ENCODE measurements around the gene OR6C75. TPM values are rescaled to one million over a fixed set of nuclear protein-coding genes. Genes with fewer than 3 reads are reported as not detected.
"Not testable (repeated sequence)": the region's sequence is repeated elsewhere in the genome, so short reads cannot be mapped to it uniquely, and the experiment has no call there.

The OR6C75 gene
- total RNA-seq = not detected

GRCh38 chr12:55362675-55363074, at the start of gene OR6C75:
Gene OR6C75, plus strand, starts transcription at chr12:55362975. Its CDS starts 2,136 bp downstream, at chr12:55365111.
- CTCF ChIA-PET = no interaction called here
- H3K9me3 Mint-ChIP-seq (ENCODE audit: low read depth) = no peaks in the 10 kb centered on the region
- no peaks in the 10 kb centered on the region for H3K36me3 Mint-ChIP-seq
- peaks cover 12% of the 10 kb centered on the region for H3K27me3 Mint-ChIP-seq
- DNase-seq (no peak), ATAC-seq (no peak)
- H3K27ac Mint-ChIP-seq = no peak within 1 kb of the TSS
- H3K4me1 Mint-ChIP-seq = no peaks in the 10 kb centered on the region
- H3K4me3 Mint-ChIP-seq = no peak within 1 kb of the TSS

DNA sequence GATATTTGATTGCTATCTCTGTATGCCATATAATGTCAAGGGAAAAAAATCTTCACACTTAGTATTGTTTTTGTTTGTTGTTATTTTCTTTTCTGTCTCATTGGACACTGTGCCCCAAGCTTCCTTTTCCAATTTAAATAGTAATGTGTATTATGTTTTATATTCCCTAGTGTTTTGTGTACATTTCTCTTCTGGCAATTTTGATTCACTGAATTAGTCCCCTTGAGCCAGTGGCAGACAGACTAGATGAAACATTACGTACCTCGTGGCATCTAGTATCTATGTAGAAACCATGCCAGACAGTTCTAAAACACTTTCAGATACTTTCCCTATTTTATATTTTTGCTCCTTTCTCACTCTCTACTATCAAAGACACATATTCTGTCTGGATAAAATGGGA, 48.7 kb upstream of the OR6C75 start, which contains the start of gene OR6C1:
Gene OR6C1, plus strand, starts transcription at position 301 of the 400 bp plus-strand sequence. CDS start 6,257 bp downstream, outside the sequence.
- H3K27me3 Mint-ChIP-seq = peaks cover 11% of the 10 kb centered on the region
- no peaks in the 10 kb centered on the region for H3K36me3 Mint-ChIP-seq
- no peaks in the 10 kb centered on the region for H3K4me1 Mint-ChIP-seq
- DNase-seq (no peak), ATAC-seq (no peak)
- no peak within 1 kb of the TSS for H3K4me3 Mint-ChIP-seq
- CTCF ChIA-PET = no interaction called here
- no peak within 1 kb of the TSS for H3K27ac Mint-ChIP-seq
- no peaks in the 10 kb centered on the region for H3K9me3 Mint-ChIP-seq (ENCODE audit: low read depth)

GRCh38 chr12:55320201-55320600, 42.6 kb upstream of the OR6C75 start:
- no peak for ATAC-seq
- Mint-ChIP-seq H3K9me3 (ENCODE audit: low read depth) (no peaks in the 10 kb centered on the region), H3K27ac (no peak overlapping the region)

GRCh38 chr12:55325801-55326200, 37.0 kb upstream of the OR6C75 start:
- H3K27ac Mint-ChIP-seq; H3K27me3 Mint-ChIP-seq; H3K9me3 Mint-ChIP-seq (ENCODE audit: low read depth); ATAC-seq; H3K4me3 Mint-ChIP-seq; H3K4me1 Mint-ChIP-seq; CTCF ChIA-PET; H3K36me3 Mint-ChIP-seq; DNase-seq: not testable (repeated sequence)

More at GRCh38 chr12:55320201-55320600, 42.6 kb upstream of the OR6C75 start:
- Mint-ChIP-seq H3K27me3 (peaks cover 8% of the 10 kb centered on the region), H3K4me3 (no peak overlapping the region), H3K4me1 (no peaks in the 10 kb centered on the region), H3K36me3 (no peaks in the 10 kb centered on the region)
- no peak for DNase-seq
- CTCF ChIA-PET = no interaction called here

DNA sequence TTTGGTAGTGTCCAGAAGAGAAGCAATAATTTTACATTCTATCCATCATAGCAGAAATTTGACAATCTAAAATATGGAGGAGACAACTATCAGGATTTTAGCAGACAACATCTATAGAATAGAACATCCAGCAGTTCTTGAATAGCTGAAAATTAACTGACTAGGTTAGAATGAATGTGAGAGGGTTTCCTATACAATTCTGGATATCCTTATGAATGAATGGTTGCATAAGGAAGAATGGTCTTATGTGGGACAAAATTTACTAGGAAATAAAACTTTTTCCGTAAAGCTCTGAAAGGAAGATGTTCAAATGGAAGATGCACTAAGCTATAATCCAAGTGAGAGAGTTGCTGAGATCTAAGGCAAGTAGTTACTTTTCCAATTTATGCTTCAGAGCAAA, 32.3 kb upstream of the OR6C75 start, which contains the start of gene OR6C3:
Gene OR6C3, plus strand, starts transcription at position 301 of the 400 bp plus-strand sequence. CDS start 955 bp downstream, outside the sequence.
- Mint-ChIP-seq H3K36me3 (no peaks in the 10 kb centered on the region), H3K4me1 (no peaks in the 10 kb centered on the region), H3K27ac (no peak within 1 kb of the TSS), H3K9me3 (ENCODE audit: low read depth) (no peaks in the 10 kb centered on the region), H3K27me3 (peaks cover 14% of the 10 kb centered on the region), H3K4me3 (no peak within 1 kb of the TSS)
- DNase-seq (no peak), ATAC-seq (no peak)
- CTCF ChIA-PET = no interaction called here

DNA sequence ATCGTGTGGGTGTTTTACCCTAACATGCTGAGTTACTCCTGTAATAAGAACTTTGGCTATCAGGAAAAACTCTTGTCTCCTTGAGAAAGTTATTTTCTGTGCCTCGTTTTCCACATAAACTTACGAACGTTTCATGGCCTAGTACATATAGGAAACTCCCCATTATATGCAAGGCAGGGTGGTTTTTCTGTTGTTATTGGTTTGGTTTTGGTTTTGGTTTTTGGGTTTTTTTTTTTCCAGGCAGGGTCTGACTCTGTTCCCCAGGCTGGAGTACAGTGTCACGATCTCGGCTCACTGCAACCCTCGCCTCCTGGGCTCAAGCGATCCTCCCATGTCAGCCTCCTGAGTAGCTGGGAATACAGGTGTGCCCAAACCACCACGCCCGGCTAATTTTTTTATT, 26.8 kb upstream of the OR6C75 start:
- Mint-ChIP-seq H3K27ac (no peak overlapping the region), H3K36me3 (no peaks in the 10 kb centered on the region), H3K4me3 (no peak overlapping the region), H3K4me1 (no peaks in the 10 kb centered on the region), H3K9me3 (ENCODE audit: low read depth) (no peaks in the 10 kb centered on the region), H3K27me3 (peaks cover 19% of the 10 kb centered on the region)
- no peak for DNase-seq
- CTCF ChIA-PET = no interaction called here
- ATAC-seq = no peak

GRCh38 chr12:55355338-55355737, 7.4 kb upstream of the OR6C75 start:
- H3K4me1 Mint-ChIP-seq; H3K4me3 Mint-ChIP-seq; CTCF ChIA-PET; ATAC-seq; DNase-seq; H3K27ac Mint-ChIP-seq; H3K9me3 Mint-ChIP-seq (ENCODE audit: low read depth); H3K36me3 Mint-ChIP-seq: not testable (repeated sequence)
- peaks cover 17% of the 10 kb centered on the region for H3K27me3 Mint-ChIP-seq

DNA sequence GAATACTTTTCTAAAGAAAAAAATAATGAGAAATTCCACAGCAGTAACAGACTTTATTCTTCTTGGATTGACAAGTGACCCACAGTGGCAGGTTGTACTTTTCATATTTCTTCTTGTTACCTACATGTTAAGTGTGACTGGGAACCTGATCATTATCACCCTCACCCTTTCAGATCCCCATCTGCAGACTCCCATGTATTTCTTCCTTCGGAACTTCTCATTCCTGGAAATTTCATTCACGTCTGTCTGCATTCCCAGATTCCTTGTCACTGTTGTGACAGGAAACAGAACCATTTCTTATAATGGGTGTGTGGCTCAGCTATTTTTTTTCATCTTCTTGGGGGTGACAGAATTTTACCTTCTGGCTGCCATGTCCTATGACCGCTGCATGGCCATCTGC, 2.3 kb downstream of the OR6C75 start:
- no peak for DNase-seq
- Mint-ChIP-seq H3K27ac (no peak overlapping the region), H3K4me3 (no peak overlapping the region), H3K27me3 (peaks cover 7% of the 10 kb centered on the region), H3K9me3 (ENCODE audit: low read depth) (no peaks in the 10 kb centered on the region), H3K36me3 (no peaks in the 10 kb centered on the region), H3K4me1 (no peaks in the 10 kb centered on the region)
- CTCF ChIA-PET = no interaction called here
- no peak for ATAC-seq

DNA sequence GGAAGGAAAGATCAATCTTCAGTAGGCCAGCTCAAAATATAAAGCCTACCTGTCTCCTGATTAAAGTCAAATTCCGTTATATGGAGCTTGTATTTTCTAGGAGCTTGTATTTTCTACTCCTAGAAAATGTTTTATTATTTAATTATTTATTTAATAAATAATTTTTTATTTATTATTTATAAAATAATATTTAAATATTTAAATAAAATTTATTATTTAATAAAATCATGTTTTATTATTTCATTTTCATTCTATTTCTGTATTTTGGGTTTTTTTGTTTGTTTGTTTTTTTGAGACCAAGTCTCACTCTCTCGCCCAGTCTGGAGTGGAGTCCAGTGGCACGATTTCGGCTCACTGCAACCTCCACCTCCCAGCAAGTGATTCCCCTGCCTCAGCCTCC, 9.7 kb downstream of the OR6C75 start:
- Mint-ChIP-seq H3K27ac (no peak overlapping the region), H3K9me3 (ENCODE audit: low read depth) (no peaks in the 10 kb centered on the region), H3K4me1 (no peaks in the 10 kb centered on the region)

DNA sequence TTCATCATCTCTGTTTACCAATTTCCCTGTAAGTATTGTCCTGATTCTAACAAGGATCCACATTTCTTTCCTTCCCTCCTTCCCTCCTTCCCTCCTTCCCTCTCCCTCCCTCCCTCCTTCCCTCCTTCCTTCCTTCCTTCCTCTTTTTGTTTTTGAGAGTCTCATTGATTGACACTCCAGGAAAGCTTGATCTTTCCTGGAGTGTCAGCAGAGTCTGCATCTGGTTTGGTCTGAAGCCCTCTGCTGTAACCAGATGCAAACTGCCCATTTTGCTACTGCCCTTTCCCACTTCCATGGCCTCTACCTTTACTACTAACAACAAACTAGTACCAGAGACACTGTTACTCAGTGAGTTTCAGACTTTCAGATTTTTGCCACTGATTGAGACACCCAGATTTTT, 23.1 kb downstream of the OR6C75 start:
- H3K9me3 Mint-ChIP-seq (ENCODE audit: low read depth) = no peaks in the 10 kb centered on the region
- no peaks in the 10 kb centered on the region for H3K27me3 Mint-ChIP-seq
- DNase-seq (no peak), ATAC-seq (no peak)
- H3K36me3 Mint-ChIP-seq = no peaks in the 10 kb centered on the region
- H3K4me1 Mint-ChIP-seq = no peaks in the 10 kb centered on the region
- H3K27ac Mint-ChIP-seq = no peak overlapping the region
- no peak overlapping the region for H3K4me3 Mint-ChIP-seq
- CTCF ChIA-PET = no interaction called here

More for the DNA sequence above, 9.7 kb downstream of the OR6C75 start:
- ATAC-seq (no peak), DNase-seq (no peak)
- H3K4me3 Mint-ChIP-seq = no peak overlapping the region
- no peaks in the 10 kb centered on the region for H3K36me3 Mint-ChIP-seq
- CTCF ChIA-PET = no interaction called here
- peaks cover 2% of the 10 kb centered on the region for H3K27me3 Mint-ChIP-seq

- Mint-ChIP-seq H3K36me3 (no peaks in the 10 kb centered on the region), H3K9me3 (ENCODE audit: low read depth) (no peaks in the 10 kb centered on the region), H3K27ac (no peak overlapping the region), H3K4me1 (no peaks in the 10 kb centered on the region), H3K4me3 (no peak overlapping the region), H3K27me3 (peaks cover 10% of the 10 kb centered on the region)
- DNase-seq (no peak), ATAC-seq (no peak)
- CTCF ChIA-PET = no interaction called here
These were observed 29.4 kb downstream of the OR6C75 start for GRCh38 chr12:55392032-55392795.

DNA sequence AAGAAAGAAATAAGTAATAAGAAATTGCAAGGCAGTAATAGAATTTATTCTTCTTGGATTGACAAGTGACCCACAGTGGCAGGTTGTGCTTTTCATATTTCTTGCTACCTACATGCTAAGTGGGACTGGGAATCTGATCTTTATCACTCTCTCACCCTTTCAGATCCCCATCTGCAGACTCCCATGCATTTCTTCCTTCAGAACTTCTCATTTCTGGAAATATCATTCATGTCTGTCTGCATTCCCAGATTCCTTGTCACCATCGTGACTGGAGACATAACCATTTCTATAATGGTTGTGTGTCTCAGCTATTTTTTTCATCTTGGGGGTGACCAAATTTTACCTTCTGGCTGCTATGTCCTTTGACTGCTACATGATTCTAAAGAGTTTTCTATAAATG, 33.6 kb downstream of the OR6C75 start:
- Mint-ChIP-seq H3K36me3 (no peaks in the 10 kb centered on the region), H3K27me3 (peaks cover 20% of the 10 kb centered on the region), H3K4me3 (no peak overlapping the region), H3K9me3 (ENCODE audit: low read depth) (no peaks in the 10 kb centered on the region), H3K4me1 (no peaks in the 10 kb centered on the region), H3K27ac (no peak overlapping the region)
- DNase-seq (no peak), ATAC-seq (no peak)
- CTCF ChIA-PET = no interaction called here

DNA sequence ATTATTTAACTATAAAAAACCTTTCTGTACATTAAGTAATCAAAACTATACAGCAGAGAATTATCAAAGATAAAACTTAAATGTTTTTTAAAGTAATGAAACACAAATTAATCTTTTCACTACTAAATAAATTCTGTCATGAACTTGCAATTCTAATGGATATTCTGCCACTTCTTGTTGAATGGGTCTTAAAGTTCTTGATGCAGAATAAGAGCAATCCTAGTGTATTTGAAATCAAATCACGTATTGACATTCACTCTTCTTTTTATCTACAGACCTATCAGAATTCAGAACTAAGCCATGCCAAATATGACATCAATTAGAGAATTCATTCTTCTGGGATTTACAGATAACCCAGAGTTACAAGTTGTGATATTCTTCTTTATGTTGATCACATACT, 37.5 kb downstream of the OR6C75 start, which contains the start of gene OR6C65:
Gene OR6C65, plus strand, starts transcription at position 301 of the 400 bp plus-strand sequence. Its CDS starts 0 bp downstream, at position 301.
- Mint-ChIP-seq H3K27me3 (peaks cover 21% of the 10 kb centered on the region), H3K27ac (no peak within 1 kb of the TSS), H3K36me3 (no peaks in the 10 kb centered on the region), H3K4me1 (no peaks in the 10 kb centered on the region), H3K9me3 (ENCODE audit: low read depth) (no peaks in the 10 kb centered on the region), H3K4me3 (no peak within 1 kb of the TSS)
- CTCF ChIA-PET = no interaction called here
- DNase-seq (no peak), ATAC-seq (no peak)

DNA sequence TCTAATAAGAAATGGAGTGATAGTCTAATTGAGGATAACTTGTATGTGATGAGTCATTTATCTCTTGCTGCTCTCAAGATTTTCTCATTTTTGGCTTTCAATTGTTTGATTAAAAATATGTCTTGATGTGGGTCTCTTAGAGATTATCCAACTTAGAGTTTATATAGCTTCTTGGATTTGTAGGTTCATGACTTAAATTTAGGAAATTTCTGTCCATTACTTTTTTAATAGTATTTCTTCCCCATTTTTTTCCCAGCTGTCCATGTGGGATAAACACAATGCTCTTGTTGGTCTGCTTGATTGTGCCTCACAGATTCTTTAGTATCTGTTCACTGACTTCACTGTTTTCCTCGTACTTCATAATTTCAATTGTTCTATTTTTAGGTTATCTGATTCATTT, 45.1 kb downstream of the OR6C75 start:
- H3K9me3 Mint-ChIP-seq (ENCODE audit: low read depth) = no peaks in the 10 kb centered on the region
- H3K36me3 Mint-ChIP-seq = no peaks in the 10 kb centered on the region

More for the DNA sequence above, 45.1 kb downstream of the OR6C75 start:
- DNase-seq = no peak
- peaks cover 10% of the 10 kb centered on the region for H3K27me3 Mint-ChIP-seq
- CTCF ChIA-PET = no interaction called here
- no peak for ATAC-seq
- no peak overlapping the region for H3K4me3 Mint-ChIP-seq
- no peaks in the 10 kb centered on the region for H3K4me1 Mint-ChIP-seq
- no peak overlapping the region for H3K27ac Mint-ChIP-seq
